GM23338 (cell line): ENCODE data around the gene KRT222. TPM values are rescaled to one million over a fixed set of nuclear protein-coding genes. Genes with fewer than 3 reads are reported as not detected.

Experiments
- ATAC-seq: fragments of 200-7000 bp; cut with Tn5 transposase; 3 replicates; pipeline ENCODE4 v1.9.1; 2020
- DNase-seq: peaks from one replicate; pipeline ENCODE4 v3.0.0-alpha.2; 2015; ENCODE audit warnings: low spot score
- H2AFZ ChIP-seq: fragments of 200-600 bp; sonication (generic); 2 replicates; pipeline ENCODE4 v1.8.0; 2016; ENCODE audit warnings: antibody characterized with exemption, mild to moderate bottlenecking, moderate library complexity
- H3F3A ChIP-seq: fragments of 200-600 bp; sonication (generic); replicated peaks from 2 replicates; pipeline ENCODE4 v1.8.0; 2017; ENCODE audit warnings: antibody characterized with exemption, mixed run types, low read depth
- H3K27ac ChIP-seq: fragments of 200-600 bp; sonication (generic); 2 replicates; pipeline ENCODE4 v1.6.1; 2016; ENCODE audit warnings: low read depth
- H3K27me3 ChIP-seq: fragments of 200-600 bp; sonication (generic); 2 replicates; pipeline ENCODE4 v1.8.0; 2016; ENCODE audit warnings: mild to moderate bottlenecking, mixed run types, moderate library complexity; ENCODE audit not compliant: insufficient read depth
- H3K36me3 ChIP-seq: fragments of 200-600 bp; sonication (generic); 2 replicates; pipeline ENCODE4 v1.8.0; 2016; ENCODE audit warnings: mild to moderate bottlenecking; ENCODE audit not compliant: insufficient read depth
- H3K4me1 ChIP-seq: fragments of 200-600 bp; sonication (generic); 2 replicates; pipeline ENCODE4 v1.8.0; 2016; ENCODE audit warnings: mild to moderate bottlenecking, moderate library complexity; ENCODE audit not compliant: insufficient read depth
- H3K4me2 ChIP-seq: fragments of 200-600 bp; sonication (generic); 2 replicates; pipeline ENCODE4 v1.7.1; 2017; ENCODE audit warnings: mixed run types
- H3K4me3 ChIP-seq: fragments of 200-600 bp; sonication (generic); 2 replicates; pipeline ENCODE4 v1.6.1; 2016; ENCODE audit warnings: mixed run types
- H3K79me2 ChIP-seq: fragments of 200-600 bp; sonication (generic); replicated peaks from 2 replicates; pipeline ENCODE4 v1.8.0; 2017; ENCODE audit warnings: mild to moderate bottlenecking; ENCODE audit not compliant: insufficient read depth
- H3K9me2 ChIP-seq: fragments of 200-600 bp; sonication (generic); 2 replicates; pipeline ENCODE4 v1.8.0; 2017; ENCODE audit not compliant: insufficient read depth
- H4K20me1 ChIP-seq: fragments of 200-600 bp; sonication (generic); replicated peaks from 2 replicates; pipeline ENCODE4 v1.8.0; 2017; ENCODE audit warnings: mild to moderate bottlenecking; ENCODE audit not compliant: insufficient read depth
- H3K27ac Mint-ChIP-seq: 2 replicates; pipeline ENCODE4 v1.8.0; 2020; ENCODE audit warnings: inconsistent platforms, mild to moderate bottlenecking, moderate library complexity, mixed read lengths
- H3K27me3 Mint-ChIP-seq: 3 replicates; pipeline ENCODE4 v1.8.0; 2022; ENCODE audit warnings: low read depth, mild to moderate bottlenecking, moderate library complexity, mixed read lengths, inconsistent platforms; ENCODE audit not compliant: insufficient read depth, poor library complexity
- H3K36me3 Mint-ChIP-seq: 3 replicates; pipeline ENCODE4 v1.8.0; 2021; ENCODE audit warnings: low read depth, mild to moderate bottlenecking, inconsistent platforms, moderate library complexity, mixed read lengths
- H3K4me1 Mint-ChIP-seq: 3 replicates; pipeline ENCODE4 v1.8.0; 2020; ENCODE audit warnings: mild to moderate bottlenecking, inconsistent platforms, mixed read lengths
- H3K4me3 Mint-ChIP-seq: 3 replicates; pipeline ENCODE4 v1.8.0; 2021; ENCODE audit warnings: moderate library complexity, mild to moderate bottlenecking, inconsistent platforms, mixed read lengths
- H3K9me3 Mint-ChIP-seq: 3 replicates; pipeline ENCODE4 v1.8.0; 2020; ENCODE audit warnings: moderate library complexity, mild to moderate bottlenecking, inconsistent platforms, mixed read lengths
- JUNB ChIP-seq: IDR thresholded peaks from one replicate; pipeline ENCODE4 v1.6.1; 2016; ENCODE audit warnings: antibody characterized with exemption; ENCODE audit not compliant: unreplicated experiment
- POLR2AphosphoS5 ChIP-seq: IDR thresholded peaks from 2 replicates; pipeline ENCODE4 v1.6.1; 2016; ENCODE audit warnings: antibody characterized with exemption, low read depth
- ZNF114 ChIP-seq: fragments of 250-450 bp; sonication (Bioruptor Pico); IDR thresholded peaks from 2 replicates; pipeline ENCODE4 v1.5.0; 2020; ENCODE audit warnings: mild to moderate bottlenecking, moderate library complexity
- ZNF331 ChIP-seq: fragments of 250-450 bp; sonication (Bioruptor Pico); IDR thresholded peaks from 2 replicates; pipeline ENCODE4 v1.5.0; 2020; ENCODE audit warnings: low read depth, mild to moderate bottlenecking, moderate library complexity
- polyA plus RNA-seq: library from polyadenylated mRNA; unstranded; fragments of >200 nt; fragmentation: Nextera tagmentation; extraction: Ambion mirVana; gene quantifications from 2 replicates; pipeline ENCODE4 v1.2.1, GENCODE V29; 2016
- total RNA-seq: library from RNA; depleted of rRNA; stranded (reverse); fragments of >200 nt; shearing (Covaris generic); gene quantifications from 2 replicates; pipeline ENCODE4 v1.2.3, GENCODE V29; 2014
- TF ChIP-seq, protein P1 (sequence below): fragments of 250-450 bp; sonication (Bioruptor Pico); IDR thresholded peaks from 2 replicates; pipeline ENCODE4 v1.5.0; 2020; ENCODE audit warnings: mild to moderate bottlenecking, moderate library complexity
- TF ChIP-seq, protein P2 (sequence below): IDR thresholded peaks from one replicate; pipeline ENCODE4 v1.6.1; 2018; ENCODE audit warnings: antibody characterized with exemption; ENCODE audit not compliant: unreplicated experiment

Gene KRT222
- total and polyA plus RNA-seq, 2 experiments from 2014 or later: not detected

- no peak for DNase-seq
- Histone ChIP-seq H4K20me1 (no peaks in the 10 kb centered on the region), H3K4me1 (peaks cover 5% of the 10 kb centered on the region; the same call in 1 of the 2 replicates), H3K4me2 (no peak overlapping the region), H3K27me3 (no peaks in the 10 kb centered on the region), H3K4me3 (no peak overlapping the region), H3K79me2 (no peaks in the 10 kb centered on the region), H3F3A (no peaks in the 10 kb centered on the region), H3K27ac (no peak overlapping the region), H2AFZ (peak overlapping the region; percentile 81), H3K9me2 (no peaks in the 10 kb centered on the region), H3K36me3 (no peaks in the 10 kb centered on the region)
- no peak; the same call in 2 of the 3 replicates for ATAC-seq
- Mint-ChIP-seq H3K36me3 (no peaks in the 10 kb centered on the region), H3K27me3 (peaks cover 2% of the 10 kb centered on the region), H3K4me1 (peaks cover 11% of the 10 kb centered on the region; the same call in 2 of the 3 replicates), H3K9me3 (no peaks in the 10 kb centered on the region), H3K4me3 (no peak overlapping the region), H3K27ac (no peak overlapping the region; the same call in 1 of the 2 replicates)
- no peak for TF ChIP-seq JUNB
- no peak for TF ChIP-seq POLR2AphosphoS5
- TF ChIP-seq, protein P1, sequence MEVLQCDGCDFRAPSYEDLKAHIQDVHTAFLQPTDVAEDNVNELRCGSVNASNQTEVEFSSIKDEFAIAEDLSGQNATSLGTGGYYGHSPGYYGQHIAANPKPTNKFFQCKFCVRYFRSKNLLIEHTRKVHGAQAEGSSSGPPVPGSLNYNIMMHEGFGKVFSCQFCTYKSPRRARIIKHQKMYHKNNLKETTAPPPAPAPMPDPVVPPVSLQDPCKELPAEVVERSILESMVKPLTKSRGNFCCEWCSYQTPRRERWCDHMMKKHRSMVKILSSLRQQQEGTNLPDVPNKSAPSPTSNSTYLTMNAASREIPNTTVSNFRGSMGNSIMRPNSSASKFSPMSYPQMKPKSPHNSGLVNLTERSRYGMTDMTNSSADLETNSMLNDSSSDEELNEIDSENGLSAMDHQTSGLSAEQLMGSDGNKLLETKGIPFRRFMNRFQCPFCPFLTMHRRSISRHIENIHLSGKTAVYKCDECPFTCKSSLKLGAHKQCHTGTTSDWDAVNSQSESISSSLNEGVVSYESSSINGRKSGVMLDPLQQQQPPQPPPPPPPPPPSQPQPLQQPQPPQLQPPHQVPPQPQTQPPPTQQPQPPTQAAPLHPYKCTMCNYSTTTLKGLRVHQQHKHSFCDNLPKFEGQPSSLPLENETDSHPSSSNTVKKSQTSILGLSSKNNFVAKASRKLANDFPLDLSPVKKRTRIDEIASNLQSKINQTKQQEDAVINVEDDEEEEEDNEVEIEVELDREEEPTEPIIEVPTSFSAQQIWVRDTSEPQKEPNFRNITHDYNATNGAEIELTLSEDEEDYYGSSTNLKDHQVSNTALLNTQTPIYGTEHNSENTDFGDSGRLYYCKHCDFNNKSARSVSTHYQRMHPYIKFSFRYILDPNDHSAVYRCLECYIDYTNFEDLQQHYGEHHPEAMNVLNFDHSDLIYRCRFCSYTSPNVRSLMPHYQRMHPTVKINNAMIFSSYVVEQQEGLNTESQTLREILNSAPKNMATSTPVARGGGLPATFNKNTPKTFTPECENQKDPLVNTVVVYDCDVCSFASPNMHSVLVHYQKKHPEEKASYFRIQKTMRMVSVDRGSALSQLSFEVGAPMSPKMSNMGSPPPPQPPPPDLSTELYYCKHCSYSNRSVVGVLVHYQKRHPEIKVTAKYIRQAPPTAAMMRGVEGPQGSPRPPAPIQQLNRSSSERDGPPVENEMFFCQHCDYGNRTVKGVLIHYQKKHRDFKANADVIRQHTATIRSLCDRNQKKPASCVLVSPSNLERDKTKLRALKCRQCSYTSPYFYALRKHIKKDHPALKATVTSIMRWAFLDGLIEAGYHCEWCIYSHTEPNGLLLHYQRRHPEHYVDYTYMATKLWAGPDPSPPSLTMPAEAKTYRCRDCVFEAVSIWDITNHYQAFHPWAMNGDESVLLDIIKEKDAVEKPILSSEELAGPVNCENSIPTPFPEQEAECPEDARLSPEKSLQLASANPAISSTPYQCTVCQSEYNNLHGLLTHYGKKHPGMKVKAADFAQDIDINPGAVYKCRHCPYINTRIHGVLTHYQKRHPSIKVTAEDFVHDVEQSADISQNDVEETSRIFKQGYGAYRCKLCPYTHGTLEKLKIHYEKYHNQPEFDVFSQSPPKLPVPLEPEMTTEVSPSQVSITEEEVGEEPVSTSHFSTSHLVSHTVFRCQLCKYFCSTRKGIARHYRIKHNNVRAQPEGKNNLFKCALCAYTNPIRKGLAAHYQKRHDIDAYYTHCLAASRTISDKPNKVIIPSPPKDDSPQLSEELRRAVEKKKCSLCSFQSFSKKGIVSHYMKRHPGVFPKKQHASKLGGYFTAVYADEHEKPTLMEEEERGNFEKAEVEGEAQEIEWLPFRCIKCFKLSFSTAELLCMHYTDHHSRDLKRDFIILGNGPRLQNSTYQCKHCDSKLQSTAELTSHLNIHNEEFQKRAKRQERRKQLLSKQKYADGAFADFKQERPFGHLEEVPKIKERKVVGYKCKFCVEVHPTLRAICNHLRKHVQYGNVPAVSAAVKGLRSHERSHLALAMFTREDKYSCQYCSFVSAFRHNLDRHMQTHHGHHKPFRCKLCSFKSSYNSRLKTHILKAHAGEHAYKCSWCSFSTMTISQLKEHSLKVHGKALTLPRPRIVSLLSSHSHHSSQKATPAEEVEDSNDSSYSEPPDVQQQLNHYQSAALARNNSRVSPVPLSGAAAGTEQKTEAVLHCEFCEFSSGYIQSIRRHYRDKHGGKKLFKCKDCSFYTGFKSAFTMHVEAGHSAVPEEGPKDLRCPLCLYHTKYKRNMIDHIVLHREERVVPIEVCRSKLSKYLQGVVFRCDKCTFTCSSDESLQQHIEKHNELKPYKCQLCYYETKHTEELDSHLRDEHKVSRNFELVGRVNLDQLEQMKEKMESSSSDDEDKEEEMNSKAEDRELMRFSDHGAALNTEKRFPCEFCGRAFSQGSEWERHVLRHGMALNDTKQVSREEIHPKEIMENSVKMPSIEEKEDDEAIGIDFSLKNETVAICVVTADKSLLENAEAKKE (CRISPR knock-in tag): no peak
- TF ChIP-seq ZNF114 (CRISPR knock-in tag): no peak
- TF ChIP-seq, protein P2, sequence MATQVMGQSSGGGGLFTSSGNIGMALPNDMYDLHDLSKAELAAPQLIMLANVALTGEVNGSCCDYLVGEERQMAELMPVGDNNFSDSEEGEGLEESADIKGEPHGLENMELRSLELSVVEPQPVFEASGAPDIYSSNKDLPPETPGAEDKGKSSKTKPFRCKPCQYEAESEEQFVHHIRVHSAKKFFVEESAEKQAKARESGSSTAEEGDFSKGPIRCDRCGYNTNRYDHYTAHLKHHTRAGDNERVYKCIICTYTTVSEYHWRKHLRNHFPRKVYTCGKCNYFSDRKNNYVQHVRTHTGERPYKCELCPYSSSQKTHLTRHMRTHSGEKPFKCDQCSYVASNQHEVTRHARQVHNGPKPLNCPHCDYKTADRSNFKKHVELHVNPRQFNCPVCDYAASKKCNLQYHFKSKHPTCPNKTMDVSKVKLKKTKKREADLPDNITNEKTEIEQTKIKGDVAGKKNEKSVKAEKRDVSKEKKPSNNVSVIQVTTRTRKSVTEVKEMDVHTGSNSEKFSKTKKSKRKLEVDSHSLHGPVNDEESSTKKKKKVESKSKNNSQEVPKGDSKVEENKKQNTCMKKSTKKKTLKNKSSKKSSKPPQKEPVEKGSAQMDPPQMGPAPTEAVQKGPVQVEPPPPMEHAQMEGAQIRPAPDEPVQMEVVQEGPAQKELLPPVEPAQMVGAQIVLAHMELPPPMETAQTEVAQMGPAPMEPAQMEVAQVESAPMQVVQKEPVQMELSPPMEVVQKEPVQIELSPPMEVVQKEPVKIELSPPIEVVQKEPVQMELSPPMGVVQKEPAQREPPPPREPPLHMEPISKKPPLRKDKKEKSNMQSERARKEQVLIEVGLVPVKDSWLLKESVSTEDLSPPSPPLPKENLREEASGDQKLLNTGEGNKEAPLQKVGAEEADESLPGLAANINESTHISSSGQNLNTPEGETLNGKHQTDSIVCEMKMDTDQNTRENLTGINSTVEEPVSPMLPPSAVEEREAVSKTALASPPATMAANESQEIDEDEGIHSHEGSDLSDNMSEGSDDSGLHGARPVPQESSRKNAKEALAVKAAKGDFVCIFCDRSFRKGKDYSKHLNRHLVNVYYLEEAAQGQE: no peak
- TF ChIP-seq ZNF331 (CRISPR knock-in tag): no peak
These were observed 6.3 kb upstream of the KRT222 start for GRCh38 chr17:40671282-40671681.
